ENCODE results near the gene AP4E1.

DNA sequence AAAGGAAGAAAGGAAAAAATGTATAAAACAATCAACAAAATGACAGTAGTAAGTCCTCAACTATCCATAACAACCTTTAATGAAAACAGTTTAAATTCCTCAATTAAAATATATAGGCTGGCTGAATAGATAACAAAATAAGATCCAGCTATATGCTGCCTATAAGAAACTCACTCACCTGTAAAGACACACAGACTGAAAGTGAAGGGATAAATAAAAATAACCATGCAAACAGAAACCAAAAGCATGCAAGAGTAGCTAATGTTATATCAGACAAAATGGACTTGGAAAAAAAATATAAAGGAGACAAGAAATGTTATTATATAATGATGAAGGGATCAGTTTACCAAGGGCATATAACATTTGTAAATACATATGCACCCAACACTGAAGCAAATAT lies 51.2 kb downstream of the AP4E1 start:
- no peak for TF ChIP-seq EZH2phosphoT487 (IDR thresholded peaks at IDR 0.05; ENCODE audit: low read length)
- TF ChIP-seq CTCF (IDR thresholded peaks at IDR 0.05; ENCODE audit: low read length) = no peak
- no peak for TF ChIP-seq EZH2 (optimal IDR thresholded peaks at IDR 0.05; ENCODE audit: low read depth, low read length)

Measured in MM.1S (cell line).